Stomach (tissue), 9 donors: ENCODE results near the gene GPRC5C. TPM values are rescaled to one million over a fixed set of nuclear protein-coding genes. Genes with fewer than 3 reads are reported as not detected.

Experiments used
- DNase-seq, 2 donors: peaks; one replicate each; pipeline versions ENCODE4 v3.0.0 to v3.0.0-alpha.2; 2013 to 2019
- H3K27ac ChIP-seq, 5 donors: fragments of 200-600 bp in 4 of 5; sonication (generic) in 4 of 5; one replicate each; pipeline ENCODE4 v1.5.1; 2013 to 2019; ENCODE audit warnings: mild to moderate bottlenecking in 1 of 5, moderate library complexity in 1 of 5
- H3K27me3 ChIP-seq, 3 donors: fragments of 200-600 bp; sonication (generic); one replicate each; pipeline ENCODE4 v1.5.1; 2017 to 2019; ENCODE audit warnings: mixed run types in 1 of 3
- H3K36me3 ChIP-seq, 4 donors: fragments of 200-600 bp; sonication (generic); 1 replicate in 3 of 4; 2 replicates in 1 of 4; pipeline ENCODE4 v1.5.1; 2016 to 2019
- H3K4me1 ChIP-seq, 4 donors: fragments of 200-600 bp; sonication (generic); one replicate each; pipeline ENCODE4 v1.5.1; 2016 to 2019
- H3K4me3 ChIP-seq, 4 donors: fragments of 200-600 bp; sonication (generic) in 3 of 4; one replicate each; pipeline ENCODE4 v1.5.1; 2016 to 2019; ENCODE audit warnings: mild to moderate bottlenecking in 1 of 4
- H3K9me3 ChIP-seq, 4 donors: fragments of 200-600 bp; sonication (generic); one replicate each; pipeline ENCODE4 v1.5.1; 2016 to 2019
- CTCF ChIP-seq, 7 experiments: fragments of 450-650 bp in 4 of 7; fragments of 200-600 bp in 3 of 7; sonication (generic) in 3 of 7; IDR thresholded peaks; one replicate each; pipeline ENCODE4 v1.5.1; 2016 to 2019; ENCODE audit warnings: antibody characterized with exemption in 7 of 7, control low read depth in 2 of 7, mild to moderate bottlenecking in 1 of 7
- EP300 ChIP-seq: sonication (generic); formaldehyde crosslinking; IDR thresholded peaks from one replicate; pipeline ENCODE4 v1.6.1; 2017; ENCODE audit warnings: antibody characterized with exemption
- POLR2A ChIP-seq, 4 donors: fragments of 450-650 bp; IDR thresholded peaks; one replicate each; pipeline ENCODE4 v1.6.1; 2016; ENCODE audit warnings: antibody characterized with exemption in 4 of 4, control low read depth in 2 of 4, mild to moderate bottlenecking in 1 of 4, moderate library complexity in 1 of 4
- POLR2AphosphoS5 ChIP-seq, 3 donors: sonication (generic); formaldehyde crosslinking; IDR thresholded peaks; one replicate each; pipeline ENCODE4 v1.6.1; 2016; ENCODE audit warnings: antibody characterized with exemption in 3 of 3
- WGBS, 5 donors: extraction: QIAGEN DNeasy Blood & Tissue Kit in 3 of 5; methylation state at CpG; one replicate each; pipeline versions ENCODE4 v1.1.5 to v1.1.7; 2013 to 2018; 5-methylcytosine and 5-hydroxymethylcytosine counted together
- intact Hi-C: fragments of 100-400 bp; cut with DNase I; formaldehyde crosslinking; loops from one replicate; pipeline ENCODE4 v1.15.1; 2023; ENCODE audit warnings: low total_unique reads
- polyA plus RNA-seq, 3 donors: library from polyadenylated mRNA; stranded (reverse); fragments of 200-250 nt; gene quantifications; one replicate each; pipeline ENCODE4 v1.2.3, GENCODE V29; 2013
- total RNA-seq, 5 donors: library from RNA; depleted of rRNA; stranded (reverse); fragments of >200 nt; gene quantifications; one replicate each; pipeline versions ENCODE4 v1.1.0 to v1.2.3, GENCODE V29; 2014 to 2016
- donor health status: healthy with polysubstance abuse.
- donor health status: Bipolar disorder and iron deficiency.
- donor health status: healthy.

GPRC5C gene
- total and polyA plus RNA-seq, 8 donors, result 66.5 to 321 (median 129) TPM

- H3K4me1 ChIP-seq, result peaks cover 7 to 42% (median 23%) of the 10 kb centered on the region in 4 donors
- 72 to 82% (median 76%) methylated on average over 9 to 11 of the region's 11 CpGs for WGBS, 5 donors
- intact Hi-C loops, result no loop called here
- H3K9me3 ChIP-seq, result no peaks in the 10 kb centered on the region
- no peak for TF ChIP-seq CTCF (IDR thresholded peaks at IDR 0.05)
- TF ChIP-seq EP300, result no peak
- TF ChIP-seq POLR2AphosphoS5 (IDR thresholded peaks at IDR 0.05), result no peak
- no peak for TF ChIP-seq POLR2A (IDR thresholded peaks at IDR 0.05)
- no peak for DNase-seq
- no peaks in the 10 kb centered on the region for H3K27me3 ChIP-seq
- H3K4me3 ChIP-seq, result no peak overlapping the region
- H3K27ac ChIP-seq, result peak overlapping the region in 1 of 5 donors; percentile 44
- no peaks in the 10 kb centered on the region for H3K36me3 ChIP-seq
These were observed 40.9 kb upstream of the GPRC5C start for GRCh38 chr17:74390680-74391653.

- WGBS, 5 donors, result 45 to 62% (median 53%) methylated on average over 5 of the region's 5 CpGs
These were observed 40.1 kb upstream of the GPRC5C start for GRCh38 chr17:74391771-74392170.

DNA sequence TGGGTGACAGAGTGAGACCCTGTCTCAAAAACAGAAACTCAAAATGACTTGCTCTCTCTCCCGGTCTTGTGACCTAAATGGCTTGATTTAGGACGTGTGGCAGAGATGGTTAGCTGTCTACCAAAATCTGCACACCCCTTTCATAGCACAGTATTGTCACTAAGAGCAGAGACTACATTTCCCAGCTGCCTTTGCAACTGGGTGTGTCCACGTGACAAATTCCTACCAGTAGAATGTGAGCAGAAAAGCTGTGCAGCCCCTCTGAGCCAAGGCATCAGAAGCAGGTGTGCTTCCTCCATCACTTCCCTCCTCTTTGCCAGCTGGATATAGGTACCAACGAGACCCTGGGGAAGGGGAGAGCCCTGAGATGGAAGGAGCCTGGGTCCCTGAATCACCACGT lies 39.0 kb upstream of the GPRC5C start:
- intact Hi-C loops, result no loop called here
- Histone ChIP-seq H3K4me3 (no peak overlapping the region), H3K27ac (no peak overlapping the region), H3K27me3 (no peaks in the 10 kb centered on the region), H3K4me1 (peaks cover under 1 to 33% (median 17%) of the 10 kb centered on the region in 4 donors), H3K9me3 (no peaks in the 10 kb centered on the region), H3K36me3 (no peaks in the 10 kb centered on the region)
- DNase-seq, result no peak
- TF ChIP-seq CTCF (IDR thresholded peaks at IDR 0.05), result no peak
- no peak for TF ChIP-seq POLR2A (IDR thresholded peaks at IDR 0.05)
- TF ChIP-seq POLR2AphosphoS5 (IDR thresholded peaks at IDR 0.05), result no peak
- no peak for TF ChIP-seq EP300
- 71 to 83% (median 74%) methylated on average over 5 of the region's 5 CpGs for WGBS, 5 donors

More at GRCh38 chr17:74391771-74392170, 40.1 kb upstream of the GPRC5C start:
- intact Hi-C loops, result no loop called here
- DNase-seq, result peak in 1 of 2 donors; percentile 48
- no peaks in the 10 kb centered on the region for H3K27me3 ChIP-seq
- no peak for TF ChIP-seq POLR2A (IDR thresholded peaks at IDR 0.05)
- H3K36me3 ChIP-seq, result no peaks in the 10 kb centered on the region
- peaks cover 7 to 42% (median 22%) of the 10 kb centered on the region in 4 donors for H3K4me1 ChIP-seq
- H3K27ac ChIP-seq, result no peak overlapping the region
- no peaks in the 10 kb centered on the region for H3K9me3 ChIP-seq
- no peak overlapping the region for H3K4me3 ChIP-seq

DNA sequence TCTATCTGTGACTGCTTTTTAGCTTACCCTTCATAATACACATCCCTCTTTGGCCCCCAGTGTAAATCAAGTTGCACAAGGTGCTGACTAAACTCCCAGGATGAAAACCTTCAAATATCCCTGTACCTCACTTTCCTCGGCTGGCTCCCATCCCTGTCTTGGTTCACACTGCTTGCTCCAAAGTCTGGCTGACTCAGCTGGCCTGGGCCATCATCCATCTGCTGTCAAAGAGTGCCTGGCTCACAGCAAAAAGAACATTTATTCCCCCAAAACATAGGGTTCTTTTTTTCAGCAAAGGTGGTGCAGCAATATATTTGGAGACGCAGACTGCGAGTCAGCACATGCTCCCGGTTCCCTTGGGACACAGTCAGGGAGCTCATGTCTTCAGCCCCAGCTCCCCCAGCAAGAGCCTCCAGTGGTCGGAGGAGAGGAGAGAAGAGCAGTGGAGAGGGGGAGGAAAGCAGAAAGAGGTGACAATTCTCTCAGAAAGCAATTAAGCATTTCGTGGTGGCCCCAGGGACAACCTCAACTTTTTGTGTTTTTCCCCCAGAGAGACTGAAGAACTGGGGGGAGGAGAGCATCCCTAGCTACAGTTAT lies 38.4 kb upstream of the GPRC5C start:
- Histone ChIP-seq H3K4me1 (peaks cover 0 to 28% (median 17%) of the 10 kb centered on the region in 4 donors), H3K4me3 (no peak overlapping the region), H3K9me3 (no peaks in the 10 kb centered on the region), H3K36me3 (no peaks in the 10 kb centered on the region), H3K27ac (no peak overlapping the region), H3K27me3 (no peaks in the 10 kb centered on the region)
- no peak for DNase-seq
- WGBS, 5 donors, result 76 to 87% (median 84%) methylated on average over 6 of the region's 6 CpGs
- intact Hi-C loops, result no loop called here
- TF ChIP-seq POLR2AphosphoS5 (IDR thresholded peaks at IDR 0.05) (no peak), CTCF (IDR thresholded peaks at IDR 0.05) (no peak), POLR2A (IDR thresholded peaks at IDR 0.05) (no peak), EP300 (no peak)
